Glomerular visceral epithelial cell (primary cell): ENCODE results near the gene NINJ2.
A peak's percentile ranks its signal among the peaks of the same experiment; 100 is the strongest.

Experiments used
- DNase-seq: peaks from one replicate; pipeline ENCODE4 v3.0.0-alpha.2; 2016; ENCODE audit errors: extremely low spot score

Gene NINJ2

GRCh38 chr12:531951-532585 is 131.2 kb downstream of the NINJ2 start:
- no peak for DNase-seq

GRCh38 chr12:530821-531220 is 132.4 kb downstream of the NINJ2 start:
- DNase-seq, result no peak

DNA sequence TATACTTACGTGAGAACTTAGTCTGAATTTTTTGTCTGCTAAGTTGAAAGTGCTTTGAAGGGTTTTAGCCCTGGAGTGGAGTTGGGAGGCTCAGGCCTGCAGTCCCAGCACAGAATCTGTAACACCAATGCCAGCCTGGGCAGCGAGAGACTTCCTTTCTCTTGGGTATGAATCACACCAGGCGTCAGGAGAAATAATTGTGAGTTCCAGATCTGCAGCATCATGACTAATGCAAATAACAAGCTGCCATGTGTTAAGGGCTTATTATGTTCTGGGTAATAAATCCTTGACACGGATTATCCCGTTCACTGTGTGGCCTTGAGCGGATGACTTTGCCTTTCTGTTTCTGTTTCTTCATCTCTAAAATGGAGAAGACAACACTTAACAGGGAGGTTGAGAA is 132.9 kb downstream of the NINJ2 start:
- DNase-seq, result peak; percentile 29

DNA sequence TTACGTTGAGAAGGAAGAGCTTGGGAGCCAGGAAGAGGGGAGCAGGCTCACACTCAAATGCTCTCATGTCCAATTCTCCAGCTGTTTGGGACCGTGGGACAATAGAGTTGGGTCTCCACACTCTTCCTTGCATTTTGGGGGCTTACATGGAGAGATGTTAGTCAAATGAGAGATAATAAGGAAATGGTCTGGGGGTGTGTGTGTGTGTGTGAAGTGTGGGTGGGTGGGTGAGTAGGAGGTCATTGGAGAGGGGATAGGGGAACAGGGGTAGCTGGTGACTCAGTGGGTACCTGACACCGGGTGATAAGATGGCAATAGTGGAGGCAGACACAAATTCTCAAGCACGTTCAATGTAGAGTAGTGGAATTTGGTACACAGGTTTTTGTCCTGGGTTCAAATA is 135.5 kb downstream of the NINJ2 start:
- DNase-seq, result no peak

DNA sequence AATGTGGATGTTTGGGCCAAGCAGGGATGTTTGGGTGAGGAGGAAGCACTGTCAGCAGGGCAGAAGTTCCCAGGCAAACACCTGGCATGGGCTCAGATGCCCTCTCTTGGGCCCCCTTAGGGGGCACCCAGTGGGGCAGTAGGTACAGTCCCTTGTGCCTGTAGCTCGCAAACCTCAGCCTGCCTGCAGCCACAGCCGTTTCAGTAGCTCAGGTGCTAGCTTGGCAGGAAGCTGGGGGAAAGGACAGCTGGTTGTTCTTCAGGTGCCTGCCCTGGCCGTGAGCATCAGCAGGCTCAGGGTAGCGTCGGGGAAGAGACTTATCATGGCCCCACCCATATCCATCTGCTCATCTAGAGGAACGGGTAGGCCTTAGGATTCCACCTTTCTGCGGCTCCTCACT is 136.0 kb downstream of the NINJ2 start:
- DNase-seq, result no peak

- DNase-seq, result no peak
These were observed 137.2 kb downstream of the NINJ2 start for GRCh38 chr12:526089-526488.

DNA sequence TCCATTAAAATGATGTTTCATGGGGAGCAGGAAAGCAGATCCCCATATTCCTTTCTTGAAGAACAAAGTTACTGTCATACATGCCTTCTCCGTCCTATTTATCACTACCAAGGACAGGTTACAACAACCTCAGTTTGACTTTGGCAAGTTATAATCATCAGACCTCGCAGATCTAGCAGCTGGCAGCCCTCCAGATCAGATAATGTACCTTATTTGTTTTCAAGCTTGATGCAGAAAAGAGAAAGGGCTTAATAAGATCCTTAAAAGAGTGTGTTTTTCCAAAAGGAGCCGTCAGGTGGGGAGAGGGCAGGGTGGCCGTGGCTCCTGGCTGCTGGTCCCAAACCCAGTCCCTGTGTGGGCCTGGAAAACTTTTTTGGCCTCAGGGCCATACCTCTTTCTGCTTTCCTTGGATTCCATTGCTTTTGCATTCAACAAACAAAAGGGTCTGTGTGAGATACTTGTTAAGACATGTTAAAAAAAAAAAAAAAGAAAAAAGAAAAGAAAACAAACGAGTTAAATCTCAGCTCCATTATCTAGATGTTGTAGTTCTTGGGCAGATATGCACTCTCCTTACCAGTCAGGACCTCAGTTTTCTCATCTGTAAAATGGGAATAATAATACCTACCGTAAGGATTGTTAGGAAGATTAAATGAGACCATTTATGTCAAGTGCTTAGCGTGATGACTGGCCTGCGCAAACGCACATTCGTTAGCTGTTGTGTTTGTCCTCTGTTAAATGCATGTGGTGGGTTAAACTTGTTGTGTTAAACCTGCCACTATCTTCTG is 138.9 kb downstream of the NINJ2 start:
- no peak for DNase-seq

- no peak for DNase-seq
These were observed 140.4 kb downstream of the NINJ2 start for GRCh38 chr12:522692-523378.

GRCh38 chr12:520119-520518 is 143.1 kb downstream of the NINJ2 start:
- DNase-seq, result no peak

GRCh38 chr12:517538-517937 is 145.7 kb downstream of the NINJ2 start:
- DNase-seq, result no peak
